ENCODE measurements around the gene UAP1. TPM values are rescaled to one million over a fixed set of nuclear protein-coding genes. Genes with fewer than 3 reads are reported as not detected.

The UAP1 gene
- total and polyA plus RNA-seq, 2 donors (not counting 1 experiment from before 2014, with no cell fraction given), result 5.3 to 16.4 TPM

DNA sequence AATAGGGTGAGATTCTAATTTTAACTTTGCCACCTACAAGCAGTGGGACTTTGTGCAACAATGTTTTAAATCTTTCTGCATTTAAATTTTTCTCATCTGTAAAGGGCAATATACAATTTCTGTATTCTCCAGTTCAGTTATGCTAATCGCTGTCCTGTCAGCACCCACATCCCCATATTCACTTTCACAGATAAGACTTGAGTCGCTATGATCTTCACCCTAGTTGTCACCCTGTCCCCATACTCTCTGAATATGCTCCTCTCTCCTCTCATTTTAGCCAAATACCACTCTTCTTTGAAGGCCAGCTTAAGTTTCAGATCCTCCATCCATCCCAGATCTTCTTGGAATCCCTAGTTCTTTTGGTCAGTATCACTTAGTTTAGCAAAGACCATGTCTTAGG, 79.6 kb downstream of the UAP1 start:
- peaks cover 0 to 3% (median 0%) of the 10 kb centered on the region in 4 experiments for H3K27me3 ChIP-seq (replicated peaks in 1 of 4; ENCODE audit: control extremely low read depth in 1 of 4, control insufficient read depth in 3 of 4, insufficient read depth in 4 of 4, low read length in 3 of 4)
- no peaks in the 10 kb centered on the region for H3K9me3 ChIP-seq (ENCODE audit: control extremely low read depth in 1 of 3, control insufficient read depth in 2 of 3, insufficient read depth in 1 of 3, low read length in 2 of 3)
- no peak overlapping the region for H2AFZ ChIP-seq (ENCODE audit: insufficient read depth, low read depth, low read length, poor library complexity, severe bottlenecking)
- no peak overlapping the region for H3K27ac Mint-ChIP-seq
- CTCF ChIA-PET, result interaction anchor here (0.9 kb wide), 1 partner anchor 24 kb away, joined by 3 read pairs; no protein-coding TSS in a partner anchor
- no peak overlapping the region for H3K9ac ChIP-seq (ENCODE audit: low read length)
- TF ChIP-seq, protein P1, sequence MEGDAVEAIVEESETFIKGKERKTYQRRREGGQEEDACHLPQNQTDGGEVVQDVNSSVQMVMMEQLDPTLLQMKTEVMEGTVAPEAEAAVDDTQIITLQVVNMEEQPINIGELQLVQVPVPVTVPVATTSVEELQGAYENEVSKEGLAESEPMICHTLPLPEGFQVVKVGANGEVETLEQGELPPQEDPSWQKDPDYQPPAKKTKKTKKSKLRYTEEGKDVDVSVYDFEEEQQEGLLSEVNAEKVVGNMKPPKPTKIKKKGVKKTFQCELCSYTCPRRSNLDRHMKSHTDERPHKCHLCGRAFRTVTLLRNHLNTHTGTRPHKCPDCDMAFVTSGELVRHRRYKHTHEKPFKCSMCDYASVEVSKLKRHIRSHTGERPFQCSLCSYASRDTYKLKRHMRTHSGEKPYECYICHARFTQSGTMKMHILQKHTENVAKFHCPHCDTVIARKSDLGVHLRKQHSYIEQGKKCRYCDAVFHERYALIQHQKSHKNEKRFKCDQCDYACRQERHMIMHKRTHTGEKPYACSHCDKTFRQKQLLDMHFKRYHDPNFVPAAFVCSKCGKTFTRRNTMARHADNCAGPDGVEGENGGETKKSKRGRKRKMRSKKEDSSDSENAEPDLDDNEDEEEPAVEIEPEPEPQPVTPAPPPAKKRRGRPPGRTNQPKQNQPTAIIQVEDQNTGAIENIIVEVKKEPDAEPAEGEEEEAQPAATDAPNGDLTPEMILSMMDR (IDR thresholded peaks at IDR 0.05), result no peak
- TF ChIP-seq EZH2 (IDR thresholded peaks at IDR 0.05; ENCODE audit: borderline replicate concordance, insufficient read depth, low read depth, low read length, poor library complexity, severe bottlenecking), result no peak
- intact Hi-C loops (cut with micrococcal nuclease), result no loop called here
- H3K4me3 ChIP-seq (ENCODE audit: control extremely low read depth in 1 of 5, extremely low read depth in 1 of 5, insufficient read depth in 1 of 5, low read depth in 2 of 5, low read length in 4 of 5), result no peak overlapping the region
- H3K4me1 ChIP-seq (ENCODE audit: control insufficient read depth in 2 of 2, insufficient read depth in 2 of 2, low read length in 2 of 2), result no peaks in the 10 kb centered on the region
- no peak overlapping the region for H3K27ac ChIP-seq (ENCODE audit: low read length in 2 of 2)
- peaks cover 14% of the 10 kb centered on the region for H3K27me3 Mint-ChIP-seq
- no peaks in the 10 kb centered on the region for H3K9me3 Mint-ChIP-seq (ENCODE audit: insufficient read depth)
- no peaks in the 10 kb centered on the region for H3K79me2 ChIP-seq (ENCODE audit: control insufficient read depth, insufficient read depth, low read length)
- H4K20me1 ChIP-seq (ENCODE audit: control insufficient read depth, insufficient read depth, low read length, poor library complexity, severe bottlenecking), result no peaks in the 10 kb centered on the region
- peaks cover 2% of the 10 kb centered on the region for H3K4me1 Mint-ChIP-seq
- no peak overlapping the region for H3K4me2 ChIP-seq (replicated peaks; ENCODE audit: low read depth, low read length, poor library complexity, severe bottlenecking)
- DNase-seq (no peak), ATAC-seq (ENCODE audit: low read depth) (no peak)
- H3K4me3 Mint-ChIP-seq, result no peak overlapping the region
- H3K36me3 ChIP-seq (replicated peaks in 1 of 2; ENCODE audit: control extremely low read depth in 1 of 2, control insufficient read depth in 1 of 2, extremely low read depth in 1 of 2, insufficient read depth in 2 of 2, low read length in 1 of 2), result no peaks in the 10 kb centered on the region
- POLR2A ChIA-PET, result no interaction called here
- WGBS (ENCODE audit: insufficient coverage), result 100% methylated on average over 2 of the region's 2 CpGs

DNA sequence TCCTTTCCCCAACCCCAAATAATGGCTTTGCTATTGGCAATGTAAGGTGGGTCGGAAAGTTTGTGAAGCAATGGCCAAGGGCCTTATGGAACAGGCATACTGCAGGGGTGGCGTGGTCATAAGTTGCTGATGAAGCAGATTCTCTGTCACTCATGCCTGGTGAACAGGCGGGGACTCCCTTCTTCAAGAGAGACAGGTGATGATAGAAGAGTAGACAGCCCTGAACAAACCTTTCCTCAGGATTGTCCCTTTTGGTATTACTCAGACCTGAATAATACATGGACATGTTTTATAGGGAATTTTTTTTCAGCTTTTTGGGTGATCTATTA, 83.4 kb downstream of the UAP1 start:
- Histone ChIP-seq H3K27ac (ENCODE audit: low read length in 2 of 2) (no peak overlapping the region), H3K9ac (ENCODE audit: low read length) (no peak overlapping the region), H3K4me1 (ENCODE audit: control insufficient read depth in 2 of 2, insufficient read depth in 2 of 2, low read length in 2 of 2) (no peaks in the 10 kb centered on the region), H4K20me1 (ENCODE audit: control insufficient read depth, insufficient read depth, low read length, poor library complexity, severe bottlenecking) (no peaks in the 10 kb centered on the region), H3K4me2 (replicated peaks; ENCODE audit: low read depth, low read length, poor library complexity, severe bottlenecking) (no peak overlapping the region), H3K27me3 (replicated peaks in 1 of 4; ENCODE audit: control extremely low read depth in 1 of 4, control insufficient read depth in 3 of 4, insufficient read depth in 4 of 4, low read length in 3 of 4) (peaks cover 0 to 3% (median 0%) of the 10 kb centered on the region in 4 experiments), H2AFZ (ENCODE audit: insufficient read depth, low read depth, low read length, poor library complexity, severe bottlenecking) (no peak overlapping the region), H3K79me2 (ENCODE audit: control insufficient read depth, insufficient read depth, low read length) (no peaks in the 10 kb centered on the region), H3K9me3 (ENCODE audit: control extremely low read depth in 1 of 3, control insufficient read depth in 2 of 3, insufficient read depth in 1 of 3, low read length in 2 of 3) (no peaks in the 10 kb centered on the region), H3K36me3 (replicated peaks in 1 of 2; ENCODE audit: control extremely low read depth in 1 of 2, control insufficient read depth in 1 of 2, extremely low read depth in 1 of 2, insufficient read depth in 2 of 2, low read length in 1 of 2) (no peaks in the 10 kb centered on the region), H3K4me3 (ENCODE audit: control extremely low read depth in 1 of 5, extremely low read depth in 1 of 5, insufficient read depth in 1 of 5, low read depth in 2 of 5, low read length in 4 of 5) (no peak overlapping the region)
- 89% methylated on average over 2 of the region's 3 CpGs for WGBS (ENCODE audit: insufficient coverage)
- H3K4me3 Mint-ChIP-seq, result no peak overlapping the region
- intact Hi-C loops (cut with micrococcal nuclease), result no loop called here
- DNase-seq (no peak), ATAC-seq (ENCODE audit: low read depth) (no peak)
- ChIA-PET CTCF (no interaction called here), POLR2A (no interaction called here)
- TF ChIP-seq, protein P1 (IDR thresholded peaks at IDR 0.05), result no peak
- no peak for TF ChIP-seq EZH2 (IDR thresholded peaks at IDR 0.05; ENCODE audit: borderline replicate concordance, insufficient read depth, low read depth, low read length, poor library complexity, severe bottlenecking)
- H3K9me3 Mint-ChIP-seq (ENCODE audit: insufficient read depth), result no peaks in the 10 kb centered on the region
- H3K27ac Mint-ChIP-seq, result no peak overlapping the region
- H3K27me3 Mint-ChIP-seq, result peaks cover 20% of the 10 kb centered on the region
- no peaks in the 10 kb centered on the region for H3K4me1 Mint-ChIP-seq
